Dermis blood vessel endothelial cell (primary cell): Measurements from ENCODE around the gene AKR1C2. TPM values are rescaled to one million over a fixed set of nuclear protein-coding genes. Genes with fewer than 3 reads are reported as not detected.
"Not testable (repeated sequence)": the region's sequence is repeated elsewhere in the genome, so short reads cannot be mapped to it uniquely, and the experiment has no call there.

Experiments used
- DNase-seq: peaks from one replicate; pipeline ENCODE4 v3.0.0; 2010
- total RNA-seq: library from RNA; depleted of rRNA; stranded (reverse); fragments of >200 nt; gene quantifications from 2 replicates; pipeline ENCODE4 v1.2.3, GENCODE V29; 2014

AKR1C2 gene
- total RNA-seq, 1 donor from 2014 or later, result 50.2 TPM

DNA sequence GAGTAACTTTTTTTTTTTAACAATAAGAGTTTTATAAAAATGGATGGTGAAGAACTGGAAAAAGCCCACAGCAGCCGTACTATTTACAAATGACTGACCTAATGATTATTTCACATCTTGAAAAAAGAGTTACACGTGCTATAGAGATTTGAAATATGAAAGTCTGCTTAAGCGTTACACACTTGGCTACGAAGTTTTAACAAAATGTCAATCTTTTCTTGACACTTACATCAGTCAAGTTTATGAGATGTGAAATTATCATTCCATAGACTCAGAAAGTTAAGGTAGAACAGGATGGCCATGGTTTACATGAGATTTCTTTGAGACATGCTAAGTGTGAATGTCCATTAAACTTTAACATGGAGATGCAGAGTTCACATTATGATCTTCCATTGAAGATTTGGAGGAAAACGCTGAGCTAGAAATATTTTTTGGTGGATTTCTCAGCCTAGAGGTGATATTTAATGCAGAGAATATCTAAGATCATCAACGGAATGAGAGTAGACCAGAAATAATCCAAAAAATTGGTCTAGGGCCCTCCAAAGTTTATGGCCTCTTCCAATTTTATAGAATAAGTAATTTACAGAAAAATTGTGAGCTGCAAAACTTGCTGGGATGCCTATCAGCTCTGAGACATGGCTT lies 15.5 kb downstream of the AKR1C2 start:
- DNase-seq, result not testable (repeated sequence)

DNA sequence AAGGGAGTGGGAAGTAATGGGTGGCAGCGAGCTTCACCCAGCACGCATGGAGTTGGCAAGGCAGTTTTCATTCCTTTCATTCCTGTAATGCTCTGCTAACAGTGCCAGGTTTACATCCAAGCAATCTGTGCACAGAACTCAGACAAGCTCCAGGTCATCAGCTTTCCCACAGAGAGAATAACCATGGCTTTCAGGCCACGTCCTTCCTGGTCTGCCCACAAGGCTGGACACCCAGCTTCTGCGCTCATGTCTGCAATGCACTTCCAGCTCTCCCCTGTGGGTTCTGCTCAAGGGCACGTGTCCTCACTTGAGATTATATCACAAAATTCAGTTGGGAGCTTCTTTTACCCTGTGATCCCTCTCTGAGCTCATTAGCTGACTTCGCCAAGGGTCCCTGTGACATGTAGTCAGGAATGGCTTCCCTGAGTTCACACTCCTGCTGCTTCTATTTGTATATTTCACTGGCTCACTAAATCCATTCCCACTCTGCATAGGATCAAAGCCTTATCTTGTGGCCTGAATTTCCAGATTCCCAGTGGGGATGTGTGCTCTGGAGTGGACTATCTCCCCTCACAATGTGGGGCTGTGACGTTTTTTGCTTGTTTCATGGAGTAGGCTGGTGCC lies 18.6 kb downstream of the AKR1C2 start:
- DNase-seq, result no peak

DNA sequence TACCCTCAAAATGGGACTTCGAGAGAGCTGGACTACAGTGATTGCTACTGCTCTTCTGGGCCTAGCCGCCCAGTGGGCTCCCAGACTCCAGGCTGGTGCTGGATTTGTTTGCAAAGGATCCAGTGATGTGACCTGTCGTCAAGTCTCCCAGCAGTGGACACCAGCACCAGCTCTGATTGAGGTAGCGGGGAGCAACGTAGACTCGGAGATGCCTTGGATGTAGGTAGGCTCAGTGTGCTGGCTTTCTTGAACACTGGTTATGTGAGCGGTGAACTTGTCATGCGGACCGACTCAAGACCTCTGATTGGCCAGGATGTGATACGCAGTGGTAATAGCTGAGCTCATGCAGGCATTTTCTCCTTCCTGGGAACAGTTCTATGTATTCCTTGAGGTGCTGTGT lies 19.4 kb downstream of the AKR1C2 start:
- no peak for DNase-seq

GRCh38 chr10:4983615-4984216 lies 19.9 kb downstream of the AKR1C2 start:
- no peak for DNase-seq

GRCh38 chr10:4982764-4983226 lies 20.9 kb downstream of the AKR1C2 start:
- no peak for DNase-seq

DNA sequence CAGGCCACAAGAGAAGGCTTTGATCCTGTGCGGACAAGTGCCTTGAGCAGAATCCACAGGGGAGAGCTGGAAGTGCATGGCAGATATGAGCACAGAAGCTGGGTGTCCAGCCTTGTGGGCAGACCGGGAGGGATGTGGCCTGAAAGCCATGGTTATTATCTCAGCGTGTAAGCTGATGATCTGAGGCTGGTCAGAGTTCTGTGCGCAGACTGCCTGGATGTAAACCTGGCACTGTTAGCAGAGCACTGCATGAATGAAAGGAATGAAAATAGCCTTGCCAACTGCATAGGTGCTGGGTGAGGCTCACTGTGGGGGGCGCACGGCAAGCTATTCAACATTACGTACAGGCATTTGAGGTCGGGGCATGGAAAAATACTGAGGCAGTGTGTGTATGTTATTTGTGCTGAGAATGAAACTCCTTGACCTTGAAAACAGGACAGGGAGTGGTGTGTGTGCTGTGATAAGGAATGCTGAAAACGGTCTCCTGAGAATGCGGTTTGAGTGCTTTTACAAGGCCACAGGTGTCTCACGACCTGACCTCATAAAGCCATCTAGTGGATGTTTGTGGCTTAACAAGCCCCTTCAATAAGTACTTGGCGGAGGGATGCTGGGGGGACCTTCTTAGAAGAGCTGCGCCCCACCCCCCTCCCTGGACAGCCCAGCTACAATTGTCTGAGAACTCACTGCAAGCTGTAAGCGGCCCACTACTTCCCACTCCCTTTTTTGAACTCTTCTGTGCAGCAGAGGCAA lies 21.8 kb downstream of the AKR1C2 start:
- peak; percentile 70 for DNase-seq

DNA sequence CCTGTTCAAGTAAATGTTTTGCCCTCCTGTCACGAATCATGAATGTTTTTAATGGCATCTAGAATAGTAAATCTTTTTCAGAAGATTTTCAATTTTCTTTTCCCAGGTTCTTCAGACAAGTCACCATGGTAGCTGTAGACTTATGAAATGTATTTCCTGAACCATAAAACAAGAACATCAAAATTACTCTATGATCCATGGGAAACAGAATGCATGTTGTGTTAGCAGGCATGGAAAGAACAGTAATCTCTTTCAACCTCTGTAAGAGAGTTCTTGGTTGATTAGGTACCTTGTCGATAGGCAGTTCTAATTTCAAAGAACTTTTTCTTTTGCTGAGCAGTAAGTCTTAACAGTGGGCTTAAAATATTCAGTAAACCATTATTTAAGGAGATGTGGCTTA lies 22.9 kb downstream of the AKR1C2 start:
- no peak for DNase-seq

DNA sequence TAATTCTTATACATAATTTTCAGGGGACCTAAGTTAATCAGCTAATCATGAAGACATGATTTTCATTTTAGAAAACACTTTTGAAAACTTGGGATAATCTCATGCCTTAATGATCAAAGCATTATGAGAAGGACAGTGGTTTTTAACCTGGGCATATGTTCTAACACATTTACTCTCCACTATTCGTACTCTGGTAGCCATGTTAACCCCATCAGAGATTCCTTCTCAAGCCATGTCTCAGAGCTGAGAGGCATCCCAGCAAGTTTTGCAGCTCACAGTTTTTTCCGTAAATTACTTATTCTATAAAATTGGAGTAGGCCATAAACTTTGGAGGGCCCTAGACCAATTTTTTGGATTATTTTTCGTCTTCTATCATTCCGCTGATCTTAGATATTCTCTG lies 24.8 kb downstream of the AKR1C2 start:
- no peak for DNase-seq

- DNase-seq, result no peak
Measured at GRCh38 chr10:4977025-4977424, 26.6 kb downstream of the AKR1C2 start.

DNA sequence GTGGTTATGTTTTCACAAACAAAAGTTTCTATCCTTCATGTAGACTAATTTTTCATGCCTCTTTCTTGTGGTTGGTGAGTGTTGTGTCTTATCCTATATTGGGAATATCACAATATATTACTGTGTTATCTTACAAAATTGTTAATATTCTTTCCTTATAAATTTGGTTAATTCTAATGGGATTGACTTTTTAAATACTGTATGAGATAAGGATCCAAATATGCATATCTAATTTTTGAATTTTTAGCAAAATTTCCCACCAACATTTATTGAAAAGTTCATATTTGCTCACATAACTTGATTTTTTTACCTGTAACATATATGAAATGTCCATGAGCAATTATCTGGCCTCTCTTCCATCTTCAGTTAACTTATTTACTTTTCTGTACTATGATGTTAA lies 29.3 kb downstream of the AKR1C2 start:
- not testable (repeated sequence) for DNase-seq

DNA sequence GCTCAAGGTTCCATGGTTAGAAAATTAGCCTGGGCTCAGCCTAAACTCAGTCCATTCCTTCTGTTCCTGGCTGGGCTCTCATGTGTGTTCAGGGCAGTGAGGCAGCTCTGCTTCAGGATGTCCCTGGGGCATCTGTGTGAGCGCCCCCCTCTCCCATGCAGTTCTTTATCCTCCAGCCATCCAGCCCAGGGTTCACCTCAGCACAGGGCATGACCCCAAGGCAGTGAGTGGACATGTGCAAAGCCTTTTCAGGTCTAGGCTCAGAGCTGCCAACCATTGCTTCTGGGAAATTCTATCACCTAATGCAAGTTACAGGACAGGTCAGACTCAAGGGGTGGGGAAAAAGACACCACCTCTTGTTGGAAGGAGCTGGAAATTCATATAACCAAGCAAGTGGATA lies 30.4 kb downstream of the AKR1C2 start:
- DNase-seq, result not testable (repeated sequence)

GRCh38 chr10:4972369-4973142 lies 31.1 kb downstream of the AKR1C2 start:
- DNase-seq, result not testable (repeated sequence)

- DNase-seq, result not testable (repeated sequence)
Measured at GRCh38 chr10:4970362-4970761, 33.3 kb downstream of the AKR1C2 start.

- not testable (repeated sequence) for DNase-seq
Measured at GRCh38 chr10:4969289-4969688, 34.4 kb downstream of the AKR1C2 start.

- DNase-seq, result not testable (repeated sequence)
Measured at GRCh38 chr10:4967189-4967588, 36.5 kb downstream of the AKR1C2 start.

DNA sequence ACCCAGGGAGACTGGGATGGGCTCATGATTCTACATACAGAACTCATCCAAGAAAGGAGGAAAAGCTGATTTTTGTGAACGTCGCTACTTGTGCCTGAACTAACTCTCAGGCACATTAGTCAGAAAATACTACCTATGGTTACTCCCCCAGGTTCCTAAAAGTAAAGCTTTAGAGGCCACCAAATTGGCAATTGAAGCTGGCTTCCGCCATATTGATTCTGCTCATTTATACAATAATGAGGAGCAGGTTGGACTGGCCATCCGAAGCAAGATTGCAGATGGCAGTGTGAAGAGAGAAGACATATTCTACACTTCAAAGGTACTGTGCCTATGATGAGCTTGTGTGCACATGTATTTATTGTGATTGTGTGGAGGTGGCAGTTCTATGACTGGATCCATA lies 37.9 kb downstream of the AKR1C2 start:
- DNase-seq, result not testable (repeated sequence)

GRCh38 chr10:4963815-4964154 lies 39.9 kb downstream of the AKR1C2 start:
- DNase-seq, result not testable (repeated sequence)

DNA sequence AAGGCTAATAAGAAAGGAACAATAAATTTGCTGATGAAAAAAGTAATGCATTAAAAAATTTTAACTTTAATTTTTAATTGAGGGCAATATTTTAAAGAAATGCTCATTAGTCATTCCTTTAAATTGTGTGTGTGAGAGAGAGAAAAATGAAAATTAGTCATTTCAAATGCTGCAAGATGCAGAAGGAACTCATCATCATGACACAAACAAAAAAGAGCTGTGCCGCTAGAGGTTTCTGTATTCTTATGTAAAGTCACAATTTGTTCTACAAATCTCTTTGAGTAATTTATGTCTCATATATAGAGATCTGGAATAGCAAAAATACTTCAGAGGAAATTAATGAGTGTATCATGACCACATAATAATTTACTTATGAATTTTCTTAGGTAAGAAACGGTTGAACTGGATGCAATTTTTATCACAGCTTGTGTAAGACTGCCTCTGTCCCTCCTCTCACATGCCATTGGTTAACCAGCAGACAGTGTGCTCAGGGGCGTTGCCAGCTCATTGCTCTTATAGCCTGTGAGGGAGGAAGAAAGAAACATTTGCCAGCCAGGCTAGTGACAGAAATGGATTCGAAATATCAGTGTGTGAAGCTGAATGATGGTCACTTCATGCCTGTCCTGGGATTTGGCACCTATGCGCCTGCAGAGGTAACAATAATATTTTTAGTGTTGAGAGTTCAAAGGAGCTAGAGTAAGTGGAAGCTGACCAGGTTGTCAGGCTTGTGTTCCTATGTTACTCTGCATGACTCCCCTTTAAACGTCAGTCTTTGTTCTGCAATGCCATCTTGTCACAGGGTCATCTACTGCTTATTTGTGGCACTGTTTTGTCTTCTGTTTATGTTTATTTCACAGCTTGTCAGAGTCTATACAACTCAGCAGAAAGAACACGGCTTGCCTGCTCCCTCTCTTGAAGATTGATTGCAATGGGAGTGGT lies 40.5 kb downstream of the AKR1C2 start, which contains the start of gene AKR1C1:
TSS of gene AKR1C1 (plus strand) at position 540 of the 939 bp plus-strand sequence. CDS start at position 570, 30 bp downstream.
- DNase-seq, result not testable (repeated sequence)

GRCh38 chr10:4962308-4962707 lies 41.3 kb downstream of the AKR1C2 start:
- not testable (repeated sequence) for DNase-seq

- not testable (repeated sequence) for DNase-seq
Measured at GRCh38 chr10:4961558-4961957, 42.1 kb downstream of the AKR1C2 start.
